H9 (cell line): ENCODE results near the gene NRXN3. TPM values are rescaled to one million over a fixed set of nuclear protein-coding genes. Genes with fewer than 3 reads are reported as not detected.

ENCODE experiments used
- DNase-seq: peaks from one replicate; pipeline ENCODE4 v3.0.0-alpha.2; 2017
- H2AFZ ChIP-seq: one replicate; pipeline ENCODE4 v1.6.1; 2013; ENCODE audit warnings: mild to moderate bottlenecking, low read length, control low read depth, moderate library complexity
- H2AK5ac ChIP-seq: 2 replicates; pipeline ENCODE4 v1.6.1; 2013; ENCODE audit warnings: low read length, control low read depth, mixed read lengths; ENCODE audit not compliant: insufficient read length
- H2BK120ac ChIP-seq: one replicate; pipeline ENCODE4 v1.6.1; 2013; ENCODE audit warnings: low read depth, mild to moderate bottlenecking, low read length, control low read depth, inconsistent platforms; ENCODE audit not compliant: poor library complexity, severe bottlenecking
- H2BK12ac ChIP-seq: 2 replicates; pipeline ENCODE4 v1.6.1; 2013; ENCODE audit warnings: low read length, control low read depth, mixed read lengths, low read depth; ENCODE audit not compliant: insufficient read length
- H2BK15ac ChIP-seq: 2 replicates; pipeline ENCODE4 v1.6.1; 2013; ENCODE audit warnings: low read depth, low read length, control low read depth
- H2BK20ac ChIP-seq: one replicate; pipeline ENCODE4 v1.6.1; 2013; ENCODE audit warnings: low read depth, mild to moderate bottlenecking, low read length, control low read depth, inconsistent platforms; ENCODE audit not compliant: poor library complexity, severe bottlenecking
- H2BK5ac ChIP-seq: 2 replicates; pipeline ENCODE4 v1.6.1; 2013; ENCODE audit warnings: low read length, control low read depth, mixed read lengths; ENCODE audit not compliant: insufficient read length
- H3K14ac ChIP-seq: 2 replicates; pipeline ENCODE4 v1.6.1; 2013; ENCODE audit warnings: low read length, control low read depth; ENCODE audit not compliant: insufficient read depth
- H3K18ac ChIP-seq: 2 replicates; pipeline ENCODE4 v1.6.1; 2013; ENCODE audit warnings: low read depth, mild to moderate bottlenecking, mixed read lengths, low read length, control low read depth; ENCODE audit not compliant: insufficient read length
- H3K23ac ChIP-seq: 2 replicates; pipeline ENCODE4 v1.6.1; 2013; ENCODE audit warnings: low read length, control low read depth, mixed read lengths, low read depth; ENCODE audit not compliant: insufficient read length
- H3K23me2 ChIP-seq: 2 replicates; pipeline ENCODE4 v1.6.1; 2013; ENCODE audit warnings: low read depth, mild to moderate bottlenecking, mixed read lengths, low read length, control low read depth; ENCODE audit not compliant: insufficient read length, poor library complexity, severe bottlenecking
- H3K27ac ChIP-seq: 2 replicates; pipeline ENCODE4 v1.5.1; 2013; ENCODE audit warnings: low read length, control low read depth, mixed read lengths, low read depth; ENCODE audit not compliant: insufficient read length
- H3K27me3 ChIP-seq: 2 replicates; pipeline ENCODE4 v1.6.1; 2013; ENCODE audit warnings: low read length, control low read depth, inconsistent platforms; ENCODE audit not compliant: insufficient read depth
- H3K4ac ChIP-seq: 2 replicates; pipeline ENCODE4 v1.6.1; 2013; ENCODE audit warnings: low read depth, mild to moderate bottlenecking, control low read depth, inconsistent platforms, low read length, moderate library complexity
- H3K4me1 ChIP-seq: 2 replicates; pipeline ENCODE4 v1.6.1; 2013; ENCODE audit warnings: low read length, control low read depth, inconsistent platforms; ENCODE audit not compliant: insufficient read depth
- H3K4me2 ChIP-seq: 2 replicates; pipeline ENCODE4 v1.6.1; 2013; ENCODE audit warnings: low read length, control low read depth, mixed read lengths; ENCODE audit not compliant: insufficient read length, insufficient read depth
- H3K56ac ChIP-seq: 2 replicates; pipeline ENCODE4 v1.6.1; 2013; ENCODE audit warnings: low read depth, mild to moderate bottlenecking, mixed read lengths, low read length, control low read depth; ENCODE audit not compliant: insufficient read length
- H3K79me1 ChIP-seq: 2 replicates; pipeline ENCODE4 v1.6.1; 2013; ENCODE audit warnings: low read depth, mild to moderate bottlenecking, moderate library complexity, low read length, control low read depth, inconsistent platforms; ENCODE audit not compliant: insufficient read depth, poor library complexity, severe bottlenecking
- H3K79me2 ChIP-seq: 2 replicates; pipeline ENCODE4 v1.6.1; 2013; ENCODE audit warnings: low read length, control low read depth, inconsistent platforms; ENCODE audit not compliant: insufficient read depth
- H3K9ac ChIP-seq: 2 replicates; pipeline ENCODE4 v1.6.1; 2013; ENCODE audit warnings: low read length, control low read depth, mixed read lengths; ENCODE audit not compliant: insufficient read length; ENCODE audit errors: extremely low read depth
- H3K9me3 ChIP-seq: one replicate; pipeline ENCODE4 v1.6.1; 2013; ENCODE audit warnings: low read depth, low read length, inconsistent platforms; ENCODE audit not compliant: control insufficient read depth
- H3T11ph ChIP-seq: one replicate; pipeline ENCODE4 v1.6.1; 2013; ENCODE audit warnings: mild to moderate bottlenecking, low read length, control low read depth, inconsistent platforms
- H4K20me1 ChIP-seq: one replicate; pipeline ENCODE4 v1.6.1; 2013; ENCODE audit not compliant: control insufficient read depth, insufficient read length, insufficient read depth
- H4K5ac ChIP-seq: 2 replicates; pipeline ENCODE4 v1.6.1; 2013; ENCODE audit warnings: low read depth, mild to moderate bottlenecking, mixed read lengths, low read length, control low read depth; ENCODE audit not compliant: insufficient read length
- H4K8ac ChIP-seq: replicated peaks from 2 replicates; pipeline ENCODE4 v1.6.1; 2013; ENCODE audit warnings: low read length, control low read depth, mixed read lengths, low read depth; ENCODE audit not compliant: insufficient read length
- H4K91ac ChIP-seq: 2 replicates; pipeline ENCODE4 v1.6.1; 2013; ENCODE audit warnings: low read depth, mild to moderate bottlenecking, moderate library complexity, mixed read lengths, low read length, control low read depth; ENCODE audit not compliant: insufficient read length
- H3K27ac Mint-ChIP-seq, 3 experiments: 2 replicates in 2 of 3; 3 replicates in 1 of 3; pipeline ENCODE4 v1.8.0; 2020 to 2021; ENCODE audit warnings: mixed read lengths in 3 of 3, mild to moderate bottlenecking in 1 of 3, moderate library complexity in 1 of 3
- H3K27me3 Mint-ChIP-seq: 2 replicates; pipeline ENCODE4 v1.8.0; 2021; ENCODE audit warnings: low read depth, mild to moderate bottlenecking, moderate library complexity, mixed read lengths
- H3K36me3 Mint-ChIP-seq, 3 experiments: 2 replicates in 2 of 3; 3 replicates in 1 of 3; pipeline ENCODE4 v1.8.0; 2020 to 2021; ENCODE audit warnings: low read depth in 3 of 3, mixed read lengths in 3 of 3; ENCODE audit not compliant: insufficient read depth in 1 of 3
- H3K4me1 Mint-ChIP-seq, 2 experiments: 2 replicates each; pipeline ENCODE4 v1.8.0; 2020; ENCODE audit warnings: mixed read lengths in 2 of 2
- H3K4me3 Mint-ChIP-seq, 2 experiments: 2 replicates in 1 of 2; 3 replicates in 1 of 2; pipeline ENCODE4 v1.8.0; 2020 to 2021; ENCODE audit warnings: mild to moderate bottlenecking in 2 of 2, mixed read lengths in 2 of 2, moderate library complexity in 1 of 2
- H3K9me3 Mint-ChIP-seq, 2 experiments: 2 replicates in 1 of 2; 3 replicates in 1 of 2; pipeline ENCODE4 v1.8.0; 2020; ENCODE audit warnings: mild to moderate bottlenecking in 2 of 2, mixed read lengths in 2 of 2, moderate library complexity in 1 of 2
- CTCF ChIP-seq: fragments of 200-600 bp; sonication (generic); conservative IDR thresholded peaks from 3 replicates; pipeline ENCODE4 v1.8.0; 2021; ENCODE audit warnings: antibody characterized with exemption, mild to moderate bottlenecking
- WGBS: extraction: QIAGEN DNeasy Blood & Tissue Kit; methylation state at CpG from one replicate; pipeline ENCODE4 v1.1.7; 2013; ENCODE audit warnings: missing lambda C conversion rate, low lambda C conversion rate, mixed read lengths; ENCODE audit not compliant: insufficient read length; ENCODE audit errors: extremely low coverage; 5-methylcytosine and 5-hydroxymethylcytosine counted together
- total RNA-seq: library from RNA; stranded (reverse); gene quantifications from 2 replicates; pipeline ENCODE4 v1.2.1, GENCODE V29; 2021

Gene NRXN3
- total RNA-seq, 1 experiment from 2014 or later, result 1.8 TPM

GRCh38 chr14:79548836-79549235 is 1378.7 kb downstream of the NRXN3 start:
- Mint-ChIP-seq H3K36me3 (no peaks in the 10 kb centered on the region), H3K27me3 (no peaks in the 10 kb centered on the region), H3K27ac (no peak overlapping the region), H3K4me3 (no peak overlapping the region), H3K4me1 (peaks cover 27 to 33% of the 10 kb centered on the region in 2 experiments), H3K9me3 (no peaks in the 10 kb centered on the region)
- WGBS, result no CpG with 5 or more reads among the region's 1 CpG
- H2BK12ac ChIP-seq, result no peak overlapping the region
- H3K79me2 ChIP-seq, result no peaks in the 10 kb centered on the region
- no peak overlapping the region for H3K23ac ChIP-seq
- no peak overlapping the region for H3K27ac ChIP-seq
- H2AFZ ChIP-seq, result no peak overlapping the region
- TF ChIP-seq CTCF, result no peak
- no peak overlapping the region for H3K9ac ChIP-seq
- DNase-seq, result no peak
- no peak overlapping the region for H2BK5ac ChIP-seq
- H3K56ac ChIP-seq, result no peak overlapping the region
- no peak overlapping the region for H2BK20ac ChIP-seq
- no peak overlapping the region for H3K4me2 ChIP-seq
- H3T11ph ChIP-seq, result no peak overlapping the region
- peaks cover 15% of the 10 kb centered on the region; the same call in 1 of the 2 replicates for H3K4me1 ChIP-seq
- no peaks in the 10 kb centered on the region for H4K20me1 ChIP-seq
- H3K27me3 ChIP-seq, result no peaks in the 10 kb centered on the region
- H2BK15ac ChIP-seq, result no peak overlapping the region
- no peak overlapping the region for H4K8ac ChIP-seq
- H4K91ac ChIP-seq, result no peak overlapping the region
- no peaks in the 10 kb centered on the region for H3K23me2 ChIP-seq
- H3K9me3 ChIP-seq, result no peaks in the 10 kb centered on the region
- no peak overlapping the region for H3K4ac ChIP-seq
- H4K5ac ChIP-seq, result no peak overlapping the region
- no peak overlapping the region for H2BK120ac ChIP-seq
- no peak overlapping the region for H3K14ac ChIP-seq
- H3K79me1 ChIP-seq, result no peaks in the 10 kb centered on the region
- H3K18ac ChIP-seq, result no peak overlapping the region
- H2AK5ac ChIP-seq, result no peak overlapping the region
